SH-SY5Y (cell line): ENCODE data around the gene ZNF774.

Experiments
- GATA2 ChIP-seq: IDR thresholded peaks from 2 replicates; pipeline ENCODE4 v1.6.1; 2011; ENCODE audit warnings: mild to moderate bottlenecking, low read depth, low read length
- GATA3 ChIP-seq: IDR thresholded peaks from 2 replicates; pipeline ENCODE4 v1.6.1; 2011; ENCODE audit warnings: low read depth, mild to moderate bottlenecking, low read length, moderate library complexity

The ZNF774 gene

DNA sequence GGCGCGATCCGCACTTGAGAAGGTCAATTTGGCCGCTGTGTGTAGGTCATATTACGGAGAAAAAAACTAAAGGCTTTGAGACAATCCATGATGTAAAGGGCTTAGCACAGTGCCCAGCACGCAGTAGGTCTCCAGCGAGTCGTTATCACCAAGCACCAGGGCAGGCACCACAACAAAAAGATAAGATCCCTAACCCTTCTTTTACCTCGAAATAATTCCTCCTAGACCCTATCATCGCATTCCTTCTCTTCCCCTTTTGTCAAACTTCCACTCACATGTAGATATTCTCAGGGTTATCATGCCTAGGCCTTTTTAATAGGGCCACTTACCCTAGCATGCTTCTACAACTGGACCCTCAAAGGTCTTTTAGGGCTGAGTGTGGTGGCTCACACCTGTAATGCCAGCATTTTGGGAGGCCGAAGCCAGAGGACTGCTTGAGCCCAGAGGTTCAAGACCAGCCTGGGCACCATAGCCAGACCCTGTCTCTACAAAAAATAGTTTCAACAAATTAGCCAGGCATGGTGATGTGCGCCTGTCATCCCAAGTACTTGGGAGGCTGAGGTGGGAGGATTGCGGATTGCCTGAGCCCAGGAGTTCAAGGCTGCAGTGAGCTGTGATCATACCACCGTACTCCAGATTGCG lies 13.5 kb downstream of the ZNF774 start:
- TF ChIP-seq GATA3 (no peak), GATA2 (no peak)

DNA sequence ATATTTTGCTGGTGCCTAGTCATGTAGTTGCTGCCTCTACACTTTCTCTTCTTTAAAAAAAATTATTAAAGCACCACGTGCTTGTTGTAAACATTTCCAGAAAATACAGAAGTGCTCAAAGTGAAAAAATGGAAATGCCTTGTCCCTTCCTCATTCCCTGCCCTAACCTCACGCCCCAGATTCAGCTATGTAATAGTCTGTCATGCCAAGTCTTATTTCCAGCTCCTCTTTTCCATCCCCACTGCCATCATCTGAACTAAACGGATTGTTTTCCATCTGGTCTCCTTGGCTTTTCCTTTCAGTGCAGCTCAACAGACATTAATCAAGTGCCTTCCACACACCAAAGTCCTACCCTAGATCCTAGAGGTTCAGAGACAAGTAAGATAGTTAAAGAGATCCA lies 15.5 kb downstream of the ZNF774 start:
- TF ChIP-seq GATA2 (no peak), GATA3 (no peak)

DNA sequence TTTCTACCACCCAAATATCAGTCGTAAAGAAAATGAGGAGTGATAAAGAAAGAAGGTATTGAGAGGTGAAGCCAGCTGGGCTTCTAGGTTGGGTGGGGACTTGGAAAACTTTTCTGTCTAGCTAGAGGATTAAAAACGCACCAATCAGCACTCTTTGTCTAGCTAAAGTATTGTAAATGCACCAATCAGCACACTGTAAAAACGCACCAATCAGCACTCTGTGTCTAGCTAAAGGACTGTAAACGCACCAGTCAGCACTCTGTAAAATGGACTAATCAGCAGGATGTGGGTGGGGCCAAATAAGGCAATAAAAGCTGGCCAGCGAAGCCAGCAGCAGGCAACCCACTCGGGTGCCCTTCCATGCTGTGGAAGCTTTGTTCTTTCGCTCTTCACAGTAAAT lies 23.0 kb downstream of the ZNF774 start:
- TF ChIP-seq GATA3 = no peak
- no peak for TF ChIP-seq GATA2

DNA sequence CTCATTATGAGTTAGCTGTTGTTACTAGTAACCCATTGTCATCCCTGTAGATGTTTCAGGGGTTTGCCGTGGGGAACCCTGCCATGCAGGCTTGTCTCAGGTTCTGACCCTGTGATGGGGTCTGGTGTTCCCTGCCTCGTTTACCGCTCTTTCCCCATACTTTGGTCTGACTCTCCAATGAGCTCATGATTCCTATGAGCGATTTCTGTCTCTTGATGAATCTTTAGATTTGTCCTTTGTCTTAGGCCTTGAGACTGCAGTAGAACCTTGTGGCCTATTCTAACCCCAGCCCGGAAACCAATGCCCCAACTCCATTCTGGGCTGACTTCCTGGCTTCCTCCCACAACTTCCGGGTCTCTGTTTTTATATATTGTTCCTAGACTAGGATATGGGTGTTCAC lies 24.7 kb downstream of the ZNF774 start:
- TF ChIP-seq GATA3 (no peak), GATA2 (no peak)

DNA sequence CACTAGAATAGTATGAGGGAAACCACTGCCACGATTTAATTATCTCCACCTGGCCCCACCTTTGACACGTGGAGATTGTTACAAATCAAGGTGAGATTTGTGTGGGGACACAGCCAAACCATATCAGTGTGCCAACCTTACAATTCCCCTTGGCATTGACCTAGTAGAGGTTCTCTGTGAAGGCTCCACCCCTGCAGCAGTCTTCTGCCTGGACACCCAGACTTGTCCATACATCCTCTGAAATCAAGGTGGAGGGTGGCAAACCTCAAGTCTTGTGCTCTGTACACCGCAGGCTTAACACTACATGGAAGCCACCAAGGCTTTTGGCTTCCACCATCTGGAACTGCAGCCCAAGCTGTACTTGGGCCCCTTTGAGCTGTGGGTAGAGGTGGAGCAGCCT lies 27.2 kb downstream of the ZNF774 start:
- TF ChIP-seq GATA3 (no peak), GATA2 (no peak)

DNA sequence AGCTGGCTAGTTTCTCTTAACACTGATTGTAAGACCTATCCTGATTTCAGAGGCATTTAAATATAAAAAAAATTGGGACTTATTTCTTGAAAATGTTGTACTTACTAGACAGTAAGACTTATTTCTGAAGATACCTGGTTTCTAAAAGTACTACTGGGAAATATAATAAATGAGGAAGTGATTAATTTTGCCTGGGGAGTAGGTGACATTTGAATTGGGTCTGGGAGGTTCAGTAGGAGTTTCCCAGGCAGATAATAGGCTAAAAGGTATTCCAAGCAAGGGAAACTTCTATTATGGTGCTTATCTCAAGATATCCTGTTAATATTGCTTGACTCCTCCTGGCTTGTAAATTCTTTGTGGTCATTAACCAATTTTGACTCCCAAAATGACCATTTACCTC lies 29.4 kb downstream of the ZNF774 start:
- no peak for TF ChIP-seq GATA2
- TF ChIP-seq GATA3 = no peak

DNA sequence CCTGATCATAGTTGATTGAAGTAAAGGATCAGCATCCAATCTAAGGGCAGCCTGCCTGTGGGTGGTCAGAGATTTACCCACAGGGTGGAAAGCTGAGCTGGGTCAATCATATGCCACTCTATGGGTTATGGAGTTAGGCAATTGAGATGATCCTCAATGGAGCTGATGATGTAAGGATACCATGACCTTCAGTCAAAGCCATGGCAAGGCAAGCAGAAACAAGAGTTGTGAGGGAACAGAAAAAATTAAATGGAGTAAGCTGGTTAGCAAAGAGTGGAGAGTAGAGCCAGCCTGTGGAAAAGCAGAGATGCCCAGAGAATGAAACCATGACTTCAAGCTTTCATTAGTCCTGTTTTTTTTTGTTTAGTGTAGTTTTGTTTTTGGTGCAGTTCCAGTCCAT lies 30.2 kb downstream of the ZNF774 start:
- TF ChIP-seq GATA2 = no peak
- no peak for TF ChIP-seq GATA3

DNA sequence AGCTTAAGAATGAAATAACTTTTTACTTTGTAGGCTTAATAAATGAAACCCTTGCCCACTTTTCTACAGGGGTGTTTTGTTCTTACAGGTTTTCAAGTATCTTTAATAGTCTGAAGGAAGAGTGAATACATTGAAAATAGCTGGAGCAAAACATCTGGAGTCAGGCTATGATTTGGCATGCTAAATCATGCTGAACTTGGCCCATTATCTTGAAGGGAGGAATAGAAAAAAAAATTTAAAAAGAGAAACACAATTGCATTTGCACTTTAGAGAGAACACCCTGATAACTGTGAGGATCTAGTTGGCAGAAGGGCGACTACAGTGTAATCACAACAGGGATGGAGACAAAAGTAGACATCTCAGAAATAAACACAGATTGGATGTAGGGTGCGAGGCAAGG lies 34.1 kb downstream of the ZNF774 start:
- TF ChIP-seq GATA3 = no peak
- no peak for TF ChIP-seq GATA2

DNA sequence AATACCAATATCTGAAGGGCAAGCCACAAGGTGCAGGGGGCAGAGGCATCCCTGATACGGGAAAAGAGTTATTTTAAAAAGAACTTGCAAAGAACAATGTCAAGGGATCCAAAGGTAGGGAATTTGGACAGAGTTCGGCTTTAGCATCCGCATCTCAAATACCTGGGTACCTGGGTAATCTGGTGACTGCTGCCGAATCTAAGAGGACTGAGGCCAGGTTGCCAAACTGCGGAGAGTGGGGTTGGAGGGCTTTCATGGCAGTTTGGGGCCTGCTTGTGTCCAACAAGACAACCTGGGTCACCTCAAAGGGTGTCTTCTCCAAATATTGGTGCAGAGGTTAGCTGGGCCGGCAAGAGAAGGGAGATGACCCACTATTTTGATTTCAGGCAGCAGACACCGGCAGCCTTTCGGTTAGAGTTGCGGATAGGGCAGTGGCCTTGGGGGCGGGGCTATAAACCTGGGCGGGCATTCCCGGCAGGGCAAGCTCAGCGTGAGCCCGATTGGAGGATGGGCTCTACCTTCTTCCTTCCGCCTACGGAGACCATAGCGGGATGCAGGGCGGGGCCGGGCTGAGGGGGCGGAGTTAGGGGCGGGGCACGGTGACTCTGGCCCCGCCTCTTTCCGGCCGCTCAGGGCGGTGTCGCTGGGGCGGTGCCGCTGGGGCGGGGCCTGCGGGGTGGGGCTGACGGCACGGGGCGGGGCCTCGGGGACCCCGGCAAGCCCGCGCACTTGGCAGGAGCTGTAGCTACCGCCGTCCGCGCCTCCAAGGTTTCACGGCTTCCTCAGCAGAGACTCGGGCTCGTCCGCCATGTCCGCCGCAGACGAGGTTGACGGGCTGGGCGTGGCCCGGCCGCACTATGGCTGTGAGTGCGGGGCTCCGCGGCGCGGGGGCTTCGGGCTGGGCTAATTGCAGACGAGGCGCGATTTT lies 35.7 kb downstream of the ZNF774 start, which contains the start of gene IQGAP1:
TSS of gene IQGAP1 (plus strand) at position 709 of the 928 bp plus-strand sequence. CDS start at position 809, 100 bp downstream.
- TF ChIP-seq GATA2 (no peak), GATA3 (no peak)

DNA sequence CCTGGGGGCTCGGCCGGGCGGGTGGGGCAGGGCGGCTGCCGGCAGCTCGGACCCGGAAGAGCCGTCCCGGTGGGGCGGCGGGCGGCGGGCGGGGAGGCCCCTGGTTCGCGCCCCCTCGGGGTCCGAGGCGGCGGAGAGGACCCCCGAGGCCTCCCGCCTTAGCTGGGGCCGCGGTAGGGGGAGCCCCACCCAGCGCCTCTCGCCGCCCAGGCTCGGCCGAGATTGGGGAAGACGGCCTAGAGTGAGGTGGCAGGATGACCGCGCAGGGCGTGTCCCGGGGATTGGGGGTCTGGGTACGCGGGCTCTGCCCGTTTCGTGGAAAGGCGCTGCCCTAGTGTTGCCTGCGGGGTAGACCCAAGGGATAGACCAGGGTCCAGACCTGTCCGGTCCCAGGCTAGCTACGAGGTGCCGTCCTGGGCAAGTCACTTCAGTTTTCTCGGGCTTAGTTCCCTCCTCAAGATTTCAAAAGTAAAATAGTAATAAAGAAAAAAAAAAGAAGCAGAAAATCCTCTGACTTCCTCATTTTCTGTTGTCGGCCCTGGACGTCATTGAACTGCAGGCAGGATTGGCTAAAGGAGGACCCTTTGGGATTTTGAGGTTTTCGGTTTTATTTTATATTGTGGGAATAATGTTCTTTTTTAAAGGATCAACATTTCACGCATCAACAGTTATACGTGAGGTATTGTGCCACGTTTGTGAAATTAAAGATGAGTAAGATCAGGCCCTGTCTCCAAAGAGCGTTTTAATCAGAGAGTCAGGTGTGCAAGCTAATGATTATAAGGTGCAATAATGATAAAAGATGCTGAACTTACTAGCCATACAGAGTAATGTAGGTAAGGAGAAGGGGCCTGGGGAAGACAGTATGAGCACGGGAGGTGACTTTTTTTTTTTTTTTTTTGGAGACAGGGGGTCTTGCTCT lies 36.6 kb downstream of the ZNF774 start:
- TF ChIP-seq GATA3 (no peak), GATA2 (no peak)

DNA sequence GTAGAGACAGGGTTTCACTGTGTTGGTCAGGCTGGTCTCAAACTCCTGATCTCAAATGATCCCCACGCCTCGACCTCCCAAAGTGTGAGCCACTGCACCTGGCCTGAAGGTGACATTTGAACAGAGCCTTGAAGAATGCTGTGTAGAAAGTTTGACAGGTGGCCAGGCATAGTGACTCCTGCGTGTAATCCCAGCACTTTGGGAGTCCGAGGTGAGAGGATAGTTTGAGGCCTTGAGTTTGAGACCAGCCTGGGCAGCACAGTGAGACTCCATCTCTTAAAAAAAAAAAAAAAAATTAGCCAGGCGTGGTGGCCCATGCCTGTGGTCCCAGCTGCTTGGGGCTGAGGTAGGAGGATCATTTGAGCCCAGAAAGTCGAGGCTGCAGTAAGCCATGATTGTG lies 37.4 kb downstream of the ZNF774 start:
- TF ChIP-seq GATA3 = no peak
- no peak for TF ChIP-seq GATA2

DNA sequence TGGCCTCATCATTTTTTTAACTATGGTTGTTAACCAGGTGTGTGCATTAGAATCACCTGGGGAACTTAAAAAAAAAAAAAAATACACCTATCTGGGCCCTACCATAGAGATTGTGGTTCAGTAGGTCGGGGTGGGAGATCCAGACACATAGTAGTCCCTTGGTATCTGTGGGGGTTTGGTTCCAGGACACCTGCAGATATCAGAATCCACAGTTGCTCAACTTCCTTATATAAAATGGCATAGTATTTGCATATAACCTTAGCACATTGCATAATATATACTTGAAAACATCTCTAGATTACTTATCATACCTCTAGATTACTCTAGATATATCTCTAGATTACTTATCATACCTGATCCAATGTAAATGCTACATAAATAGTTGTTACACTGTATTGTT lies 41.0 kb downstream of the ZNF774 start:
- TF ChIP-seq GATA3 (no peak), GATA2 (no peak)

DNA sequence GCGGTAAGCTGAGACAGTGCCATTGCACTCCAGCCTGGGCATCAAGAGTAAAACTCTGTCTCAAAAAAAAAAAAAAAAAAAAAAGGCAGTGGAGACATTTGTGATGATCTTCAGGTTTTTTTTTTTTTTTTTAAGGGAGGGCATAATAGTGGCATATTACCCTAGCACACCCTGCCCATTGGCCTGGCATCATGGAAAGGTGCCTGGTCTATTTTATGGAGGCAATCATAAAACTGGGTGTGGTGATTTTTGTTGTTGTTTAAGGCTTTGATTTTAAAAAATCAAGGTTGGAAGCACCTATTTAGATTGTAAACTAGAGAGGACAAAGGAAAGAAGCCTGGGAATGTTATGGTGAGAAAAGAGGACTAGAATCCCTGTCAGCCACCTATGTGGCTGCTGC lies 42.0 kb downstream of the ZNF774 start:
- TF ChIP-seq GATA2 (no peak), GATA3 (no peak)
